ENCODE measurements around the gene ADCY2. TPM values are rescaled to one million over a fixed set of nuclear protein-coding genes. Genes with fewer than 3 reads are reported as not detected.

ADCY2 gene
- polyA plus RNA-seq, 2 donors: 0.06 to 0.76 TPM

DNA sequence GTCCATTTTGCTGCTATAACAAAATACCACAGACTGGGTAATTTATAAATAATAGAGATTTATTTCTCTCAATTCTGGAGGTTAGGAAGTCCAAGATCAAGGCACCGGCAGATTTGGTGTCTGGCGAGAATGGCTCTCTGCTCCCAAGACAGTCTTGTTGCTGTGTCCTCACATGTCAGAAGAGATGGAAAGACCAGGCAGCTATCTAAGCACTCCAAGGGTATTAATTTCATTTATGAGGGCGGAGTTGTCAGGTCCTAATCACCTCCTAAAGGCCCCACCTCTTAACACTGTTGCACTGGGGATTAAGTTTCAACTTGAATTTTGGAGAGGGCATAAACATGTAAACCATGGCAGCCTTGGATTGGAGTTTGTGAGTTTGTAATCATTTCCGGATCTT is 30.3 kb downstream of the ADCY2 start:
- WGBS, 2 donors: 79 to 83% methylated on average over 4 of the region's 4 CpGs
- no peak overlapping the region for H3K27ac ChIP-seq (ENCODE audit: low read depth in 2 of 2, low read length in 1 of 2)

DNA sequence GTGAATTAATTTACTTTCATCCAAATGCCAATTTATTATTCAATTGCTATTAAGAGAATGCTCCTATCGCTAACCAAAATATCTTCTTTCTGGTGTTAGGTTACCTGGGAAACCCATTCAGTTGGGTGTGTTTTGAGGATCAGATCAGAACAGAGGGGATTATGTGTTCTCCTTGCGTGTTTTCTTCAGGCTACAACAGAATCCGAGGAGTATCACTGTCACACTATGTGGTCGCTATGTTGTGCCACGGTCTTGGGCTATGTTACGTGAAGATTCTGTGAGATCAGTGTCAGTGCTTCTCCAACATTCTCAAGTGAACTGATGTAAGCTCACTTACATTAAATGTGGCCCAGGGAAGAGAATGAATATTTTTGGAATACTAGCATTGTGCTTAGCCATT is 39.0 kb downstream of the ADCY2 start:
- 77 to 79% methylated on average over 6 of the region's 6 CpGs for WGBS, 2 donors
- H3K4me1 ChIP-seq (ENCODE audit: control insufficient read depth in 2 of 2, insufficient read depth in 2 of 2, low read length in 1 of 2): peaks cover 0 to 5% of the 10 kb centered on the region in 2 donors

More for the DNA sequence above, 30.3 kb downstream of the ADCY2 start:
- Histone ChIP-seq H3K4me3 (ENCODE audit: low read depth in 1 of 2, low read length in 2 of 2) (no peak overlapping the region), H3K4me1 (ENCODE audit: control insufficient read depth in 2 of 2, insufficient read depth in 2 of 2, low read length in 1 of 2) (no peaks in the 10 kb centered on the region), H3K27me3 (ENCODE audit: control insufficient read depth in 1 of 2, insufficient read depth in 2 of 2, low read length in 2 of 2) (no peaks in the 10 kb centered on the region), H3K9me3 (ENCODE audit: control insufficient read depth in 2 of 2, insufficient read depth in 1 of 2, low read depth in 1 of 2, low read length in 1 of 2) (no peaks in the 10 kb centered on the region), H3K36me3 (ENCODE audit: control insufficient read depth in 2 of 2, insufficient read depth in 2 of 2, low read length in 1 of 2) (no peaks in the 10 kb centered on the region)

DNA sequence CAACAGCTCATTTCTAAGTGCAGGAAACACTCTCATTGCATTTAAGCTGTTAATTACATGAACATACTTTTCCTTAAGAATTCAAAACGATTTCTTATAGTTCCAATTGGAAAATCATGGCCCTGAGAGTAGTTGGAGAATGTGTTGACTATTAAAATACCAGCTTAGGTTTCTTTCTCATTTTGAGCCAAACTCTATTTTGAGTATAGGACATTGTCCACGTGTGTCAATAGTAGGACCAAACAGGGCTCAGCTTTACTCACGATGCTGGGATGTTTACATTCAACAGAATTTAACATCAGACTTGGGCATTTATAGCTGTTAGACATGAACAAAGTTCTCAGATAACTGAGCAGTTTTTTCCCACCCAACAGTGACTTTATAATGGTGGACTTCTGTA is 39.6 kb downstream of the ADCY2 start:
- H3K9me3 ChIP-seq (ENCODE audit: control insufficient read depth in 2 of 2, insufficient read depth in 1 of 2, low read depth in 1 of 2, low read length in 1 of 2): no peaks in the 10 kb centered on the region
- WGBS, 2 donors: 62 to 75% methylated on average over 3 of the region's 3 CpGs
- no peak overlapping the region for H3K27ac ChIP-seq (ENCODE audit: low read depth in 2 of 2, low read length in 1 of 2)
- H3K4me1 ChIP-seq (ENCODE audit: control insufficient read depth in 2 of 2, insufficient read depth in 2 of 2, low read length in 1 of 2): peaks cover 0 to 5% of the 10 kb centered on the region in 2 donors
- no peaks in the 10 kb centered on the region for H3K36me3 ChIP-seq (ENCODE audit: control insufficient read depth in 2 of 2, insufficient read depth in 2 of 2, low read length in 1 of 2)
- no peak overlapping the region for H3K4me3 ChIP-seq (ENCODE audit: low read depth in 1 of 2, low read length in 2 of 2)
- H3K27me3 ChIP-seq (ENCODE audit: control insufficient read depth in 1 of 2, insufficient read depth in 2 of 2, low read length in 2 of 2): no peaks in the 10 kb centered on the region

More for the DNA sequence above, 39.0 kb downstream of the ADCY2 start:
- Histone ChIP-seq H3K27me3 (ENCODE audit: control insufficient read depth in 1 of 2, insufficient read depth in 2 of 2, low read length in 2 of 2) (no peaks in the 10 kb centered on the region), H3K4me3 (ENCODE audit: low read depth in 1 of 2, low read length in 2 of 2) (no peak overlapping the region), H3K27ac (ENCODE audit: low read depth in 2 of 2, low read length in 1 of 2) (no peak overlapping the region), H3K9me3 (ENCODE audit: control insufficient read depth in 2 of 2, insufficient read depth in 1 of 2, low read depth in 1 of 2, low read length in 1 of 2) (no peaks in the 10 kb centered on the region), H3K36me3 (ENCODE audit: control insufficient read depth in 2 of 2, insufficient read depth in 2 of 2, low read length in 1 of 2) (no peaks in the 10 kb centered on the region)

DNA sequence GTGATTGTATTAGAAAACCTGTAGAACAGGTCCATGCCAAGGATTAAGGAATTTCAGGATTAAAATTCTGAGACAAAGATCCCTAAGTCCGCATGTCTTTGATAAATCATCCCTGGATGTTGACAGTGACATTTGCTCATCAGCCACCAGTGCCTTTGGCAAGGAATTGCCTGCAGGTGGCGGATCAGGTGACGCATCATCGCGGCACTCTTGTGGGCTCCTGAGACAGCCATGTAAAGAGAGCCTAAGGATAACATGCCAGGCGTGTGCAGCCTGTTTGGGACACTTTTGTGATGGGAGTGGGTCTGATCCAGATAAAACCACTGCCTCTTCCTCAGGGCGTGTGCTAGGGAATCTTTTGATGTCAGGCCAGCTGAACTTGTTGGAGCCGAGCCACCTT is 40.6 kb downstream of the ADCY2 start:
- H3K27ac ChIP-seq (ENCODE audit: low read depth in 2 of 2, low read length in 1 of 2): no peak overlapping the region
- no peaks in the 10 kb centered on the region for H3K27me3 ChIP-seq (ENCODE audit: control insufficient read depth in 1 of 2, insufficient read depth in 2 of 2, low read length in 2 of 2)
- no peaks in the 10 kb centered on the region for H3K36me3 ChIP-seq (ENCODE audit: control insufficient read depth in 2 of 2, insufficient read depth in 2 of 2, low read length in 1 of 2)
- H3K9me3 ChIP-seq (ENCODE audit: control insufficient read depth in 2 of 2, insufficient read depth in 1 of 2, low read depth in 1 of 2, low read length in 1 of 2): no peaks in the 10 kb centered on the region
- peaks cover 0 to 5% of the 10 kb centered on the region in 2 donors for H3K4me1 ChIP-seq (ENCODE audit: control insufficient read depth in 2 of 2, insufficient read depth in 2 of 2, low read length in 1 of 2)
- WGBS, 2 donors: 45 to 64% methylated on average over 8 of the region's 8 CpGs
- H3K4me3 ChIP-seq (ENCODE audit: low read depth in 1 of 2, low read length in 2 of 2): no peak overlapping the region

DNA sequence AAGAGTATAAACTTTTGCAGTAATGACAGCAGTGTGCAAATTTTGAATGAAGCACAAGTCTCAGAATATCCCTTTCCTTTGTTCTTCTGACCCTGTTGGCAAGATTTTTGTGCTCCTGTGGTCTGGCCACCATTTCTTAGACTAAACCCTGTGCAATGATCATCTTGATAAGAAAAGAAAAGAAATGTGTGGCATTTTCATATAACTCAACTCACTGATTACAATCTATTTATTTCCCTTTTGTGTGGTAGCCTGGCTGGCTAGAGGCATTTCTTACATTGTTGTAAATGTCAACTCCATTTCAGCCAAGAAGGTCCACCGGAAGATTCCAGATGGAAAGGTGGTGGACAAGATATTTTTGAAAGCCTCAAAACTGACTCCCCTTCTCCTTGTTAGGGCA is 41.9 kb downstream of the ADCY2 start:
- Histone ChIP-seq H3K4me3 (ENCODE audit: low read depth in 1 of 2, low read length in 2 of 2) (no peak overlapping the region), H3K9me3 (ENCODE audit: control insufficient read depth in 2 of 2, insufficient read depth in 1 of 2, low read depth in 1 of 2, low read length in 1 of 2) (no peaks in the 10 kb centered on the region), H3K4me1 (ENCODE audit: control insufficient read depth in 2 of 2, insufficient read depth in 2 of 2, low read length in 1 of 2) (peaks cover 0 to 5% of the 10 kb centered on the region in 2 donors), H3K27ac (ENCODE audit: low read depth in 2 of 2, low read length in 1 of 2) (no peak overlapping the region), H3K36me3 (ENCODE audit: control insufficient read depth in 2 of 2, insufficient read depth in 2 of 2, low read length in 1 of 2) (no peaks in the 10 kb centered on the region), H3K27me3 (ENCODE audit: control insufficient read depth in 1 of 2, insufficient read depth in 2 of 2, low read length in 2 of 2) (no peaks in the 10 kb centered on the region)
- WGBS, 2 donors: 93 to 95% methylated on average over 1 of the region's 1 CpG

DNA sequence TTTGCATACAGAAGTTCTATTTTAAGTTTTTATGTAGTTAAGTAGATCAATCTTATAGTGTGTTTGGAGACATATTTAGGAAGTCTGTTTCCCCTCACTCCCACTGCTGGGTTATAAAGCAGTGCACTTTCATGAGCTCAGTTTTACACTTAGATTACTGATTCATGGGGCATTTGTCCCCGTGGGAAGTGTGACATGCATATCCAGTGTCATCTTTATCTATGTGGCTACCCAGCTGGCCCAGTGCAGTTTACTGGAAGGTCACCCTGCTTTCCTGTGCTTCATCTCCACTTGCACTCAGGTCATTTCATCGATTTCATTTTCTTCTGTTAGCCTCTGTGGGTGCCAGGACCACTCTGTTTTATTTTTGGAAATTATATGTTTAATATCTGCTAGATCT is 49.1 kb downstream of the ADCY2 start:
- Histone ChIP-seq H3K36me3 (ENCODE audit: control insufficient read depth in 2 of 2, insufficient read depth in 2 of 2, low read length in 1 of 2) (no peaks in the 10 kb centered on the region), H3K4me3 (ENCODE audit: low read depth in 1 of 2, low read length in 2 of 2) (no peak overlapping the region), H3K27ac (ENCODE audit: low read depth in 2 of 2, low read length in 1 of 2) (no peak overlapping the region), H3K4me1 (ENCODE audit: control insufficient read depth in 2 of 2, insufficient read depth in 2 of 2, low read length in 1 of 2) (no peaks in the 10 kb centered on the region), H3K27me3 (ENCODE audit: control insufficient read depth in 1 of 2, insufficient read depth in 2 of 2, low read length in 2 of 2) (no peaks in the 10 kb centered on the region), H3K9me3 (ENCODE audit: control insufficient read depth in 2 of 2, insufficient read depth in 1 of 2, low read depth in 1 of 2, low read length in 1 of 2) (no peaks in the 10 kb centered on the region)
- WGBS, 2 donors: 38 to 50% methylated on average over 2 of the region's 2 CpGs

DNA sequence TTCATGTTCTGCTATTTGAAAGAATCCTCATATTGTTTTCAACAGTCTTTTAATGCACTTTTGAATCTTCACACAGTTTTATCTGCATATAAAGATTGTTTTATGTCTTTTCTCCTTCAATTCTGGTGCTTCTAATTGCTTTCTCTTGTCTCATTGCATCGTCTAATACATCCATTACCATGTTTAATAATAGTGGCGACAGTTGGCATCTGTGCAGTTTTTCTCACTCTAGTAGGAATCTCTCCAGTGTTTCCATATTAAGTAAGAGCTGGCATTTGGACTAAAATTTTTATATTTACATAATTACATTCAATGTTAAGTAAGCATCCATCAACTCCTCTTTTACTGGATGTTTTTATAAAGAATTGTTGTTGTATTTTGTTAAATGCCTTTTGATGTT is 49.9 kb downstream of the ADCY2 start:
- H3K36me3 ChIP-seq (ENCODE audit: control insufficient read depth in 2 of 2, insufficient read depth in 2 of 2, low read length in 1 of 2): no peaks in the 10 kb centered on the region
- H3K4me1 ChIP-seq (ENCODE audit: control insufficient read depth in 2 of 2, insufficient read depth in 2 of 2, low read length in 1 of 2): no peaks in the 10 kb centered on the region
- no peaks in the 10 kb centered on the region for H3K27me3 ChIP-seq (ENCODE audit: control insufficient read depth in 1 of 2, insufficient read depth in 2 of 2, low read length in 2 of 2)
- no peaks in the 10 kb centered on the region for H3K9me3 ChIP-seq (ENCODE audit: control insufficient read depth in 2 of 2, insufficient read depth in 1 of 2, low read depth in 1 of 2, low read length in 1 of 2)
- H3K4me3 ChIP-seq (ENCODE audit: low read depth in 1 of 2, low read length in 2 of 2): no peak overlapping the region
- H3K27ac ChIP-seq (ENCODE audit: low read depth in 2 of 2, low read length in 1 of 2): no peak overlapping the region
- 62 to 73% methylated on average over 2 of the region's 2 CpGs for WGBS, 2 donors

DNA sequence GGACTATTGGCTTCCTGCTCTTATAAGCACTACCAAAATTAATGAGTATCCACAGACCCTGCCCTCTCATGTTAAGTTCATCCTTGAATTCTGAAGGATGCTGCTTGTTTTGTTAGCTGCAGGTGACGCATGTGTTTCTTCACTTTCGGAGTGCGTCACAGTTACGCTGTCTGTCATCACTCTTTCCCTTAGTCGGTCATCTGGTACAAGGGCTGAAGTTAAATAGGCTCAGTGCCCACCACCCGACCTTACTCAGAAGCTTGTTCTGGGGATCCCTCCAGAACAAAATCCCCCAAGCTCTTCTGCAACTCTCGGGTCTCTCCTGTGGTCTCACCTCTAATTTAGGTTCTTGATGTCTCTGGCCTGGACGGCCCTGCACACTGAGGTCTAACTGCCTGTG is 51.0 kb downstream of the ADCY2 start:
- Histone ChIP-seq H3K4me3 (ENCODE audit: low read depth in 1 of 2, low read length in 2 of 2) (no peak overlapping the region), H3K9me3 (ENCODE audit: control insufficient read depth in 2 of 2, insufficient read depth in 1 of 2, low read depth in 1 of 2, low read length in 1 of 2) (no peaks in the 10 kb centered on the region), H3K27me3 (ENCODE audit: control insufficient read depth in 1 of 2, insufficient read depth in 2 of 2, low read length in 2 of 2) (no peaks in the 10 kb centered on the region), H3K27ac (ENCODE audit: low read depth in 2 of 2, low read length in 1 of 2) (no peak overlapping the region), H3K4me1 (ENCODE audit: control insufficient read depth in 2 of 2, insufficient read depth in 2 of 2, low read length in 1 of 2) (no peaks in the 10 kb centered on the region), H3K36me3 (ENCODE audit: control insufficient read depth in 2 of 2, insufficient read depth in 2 of 2, low read length in 1 of 2) (no peaks in the 10 kb centered on the region)
- 90 to 91% methylated on average over 8 of the region's 8 CpGs for WGBS, 2 donors

DNA sequence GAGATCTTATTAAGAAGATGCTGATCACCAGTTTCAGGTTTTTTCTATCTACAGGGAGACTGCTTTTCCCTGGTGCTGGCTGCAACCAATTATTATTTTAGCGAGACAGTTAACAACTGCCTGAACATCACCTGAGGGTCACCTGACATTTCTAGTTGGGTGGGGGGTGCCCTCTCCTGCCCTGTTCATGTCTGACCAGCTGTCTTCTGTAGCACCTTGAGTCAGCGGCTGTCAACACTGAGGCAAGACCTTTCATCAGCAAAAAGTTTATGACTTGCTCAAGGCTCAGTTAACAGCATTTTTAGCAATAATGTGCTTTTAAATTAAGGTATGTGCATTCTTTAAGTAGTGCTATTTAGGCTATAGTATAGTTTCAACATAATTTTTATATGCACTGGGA is 58.0 kb downstream of the ADCY2 start:
- no peaks in the 10 kb centered on the region for H3K36me3 ChIP-seq (ENCODE audit: control insufficient read depth in 2 of 2, insufficient read depth in 2 of 2, low read length in 1 of 2)
- H3K27ac ChIP-seq (ENCODE audit: low read depth in 2 of 2, low read length in 1 of 2): no peak overlapping the region
- WGBS, 2 donors: 94% methylated on average over 2 of the region's 2 CpGs
- peaks cover 0 to 2% of the 10 kb centered on the region in 2 donors for H3K9me3 ChIP-seq (ENCODE audit: control insufficient read depth in 2 of 2, insufficient read depth in 1 of 2, low read depth in 1 of 2, low read length in 1 of 2)
- H3K27me3 ChIP-seq (ENCODE audit: control insufficient read depth in 1 of 2, insufficient read depth in 2 of 2, low read length in 2 of 2): no peaks in the 10 kb centered on the region
- H3K4me1 ChIP-seq (ENCODE audit: control insufficient read depth in 2 of 2, insufficient read depth in 2 of 2, low read length in 1 of 2): no peaks in the 10 kb centered on the region
- no peak overlapping the region for H3K4me3 ChIP-seq (ENCODE audit: low read depth in 1 of 2, low read length in 2 of 2)

DNA sequence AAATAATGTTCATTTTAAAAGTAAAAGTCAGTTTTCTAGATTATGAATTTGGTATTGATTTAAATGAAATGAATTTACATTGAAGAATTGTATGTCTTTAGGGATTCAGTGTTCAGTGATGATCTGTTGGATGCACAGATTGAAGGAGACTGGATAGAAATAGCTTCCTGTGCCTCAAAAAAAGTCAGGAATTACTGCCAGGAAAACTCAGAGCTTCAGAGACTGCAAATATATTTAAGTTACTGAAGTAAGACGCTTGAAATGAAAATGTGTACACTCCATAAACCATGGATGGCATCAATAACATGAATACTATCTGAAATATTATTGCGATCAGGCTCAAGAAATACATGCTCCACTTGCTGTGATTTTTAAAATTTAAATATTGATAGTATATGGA is 60.3 kb downstream of the ADCY2 start:
- H3K27ac ChIP-seq (ENCODE audit: low read depth in 2 of 2, low read length in 1 of 2): no peak overlapping the region
- 89 to 96% methylated on average over 2 of the region's 2 CpGs for WGBS, 2 donors
- H3K4me1 ChIP-seq (ENCODE audit: control insufficient read depth in 2 of 2, insufficient read depth in 2 of 2, low read length in 1 of 2): no peaks in the 10 kb centered on the region
- no peaks in the 10 kb centered on the region for H3K36me3 ChIP-seq (ENCODE audit: control insufficient read depth in 2 of 2, insufficient read depth in 2 of 2, low read length in 1 of 2)
- no peak overlapping the region for H3K4me3 ChIP-seq (ENCODE audit: low read depth in 1 of 2, low read length in 2 of 2)
- H3K9me3 ChIP-seq (ENCODE audit: control insufficient read depth in 2 of 2, insufficient read depth in 1 of 2, low read depth in 1 of 2, low read length in 1 of 2): peaks cover 0 to 2% of the 10 kb centered on the region in 2 donors
- H3K27me3 ChIP-seq (ENCODE audit: control insufficient read depth in 1 of 2, insufficient read depth in 2 of 2, low read length in 2 of 2): no peaks in the 10 kb centered on the region
